Kidney (tissue), 14 donors: ENCODE data around the gene DHX15. TPM values are rescaled to one million over a fixed set of nuclear protein-coding genes. Genes with fewer than 3 reads are reported as not detected.

ENCODE experiments used
- DNase-seq, 5 donors: peaks; one replicate each; pipeline ENCODE4 v3.0.0-alpha.2; 2013 to 2020
- FAIRE-seq: peaks from 2 replicates; lab custom pipeline; 2012; peaks lifted over from hg19 to GRCh38; lab: Jason Lieb, UNC
- H3K27ac ChIP-seq, 2 donors: one replicate each; pipeline ENCODE4 v1.7.0; 2013; ENCODE audit warnings: low read depth in 2 of 2, low read length in 2 of 2, inconsistent platforms in 1 of 2
- H3K27me3 ChIP-seq: one replicate; pipeline ENCODE4 v1.7.1; 2013; ENCODE audit warnings: low read length, inconsistent platforms; ENCODE audit not compliant: control insufficient read depth, insufficient read depth
- H3K36me3 ChIP-seq, 3 donors: one replicate each; pipeline versions ENCODE4 v1.7.0 to v1.7.1; 2013; ENCODE audit warnings: low read length in 3 of 3, control low read depth in 1 of 3, inconsistent platforms in 1 of 3; ENCODE audit not compliant: insufficient read depth in 3 of 3, control insufficient read depth in 2 of 3
- H3K4me1 ChIP-seq, 3 donors: one replicate each; pipeline versions ENCODE4 v1.7.0 to v1.7.1; 2013; ENCODE audit warnings: low read length in 3 of 3, inconsistent platforms in 1 of 3, low read depth in 1 of 3; ENCODE audit not compliant: control insufficient read depth in 2 of 3, insufficient read depth in 2 of 3
- H3K4me3 ChIP-seq, 3 donors: one replicate each; pipeline versions ENCODE4 v1.7.0 to v1.8.1; 2013; ENCODE audit warnings: low read length in 3 of 3, control low read depth in 1 of 3, inconsistent platforms in 1 of 3
- H3K9ac ChIP-seq, 3 donors: one replicate each; pipeline versions ENCODE4 v1.7.0 to v1.7.1; 2013; ENCODE audit warnings: low read length in 3 of 3, control low read depth in 1 of 3, inconsistent platforms in 1 of 3
- H3K9me3 ChIP-seq, 3 donors: one replicate each; pipeline versions ENCODE4 v1.7.0 to v1.7.1; 2013; ENCODE audit warnings: low read length in 3 of 3, control low read depth in 1 of 3, inconsistent platforms in 1 of 3; ENCODE audit not compliant: control insufficient read depth in 2 of 3, insufficient read depth in 1 of 3
- CTCF ChIP-seq: IDR thresholded peaks from 3 replicates; pipeline ENCODE4 v1.5.1; 2012; ENCODE audit warnings: mild to moderate bottlenecking, moderate library complexity, borderline replicate concordance; ENCODE audit not compliant: insufficient read depth; ENCODE audit errors: extremely low read depth
- intact Hi-C: fragments of 100-400 bp; cut with DNase I; formaldehyde crosslinking; loops from one replicate; pipeline ENCODE4 v1.11.1; 2022
- polyA plus RNA-seq: library from polyadenylated mRNA; stranded (reverse); fragments of 350-450 nt; fragmentation: Illumina TruSeq; extraction: RNeasy Lipid Tissue Mini Kit (QIAGEN cat#74804); gene quantifications from one replicate; pipeline ENCODE4 v1.2.3, GENCODE V29; 2014; ENCODE audit warnings: low read depth, low replicate concordance; ENCODE audit not compliant: insufficient read depth
- total RNA-seq: library from RNA; stranded (reverse); fragmentation: NEBNext Ultra II Directional; extraction: Animal tissue kit (Norgen Biotek cat#: 25700); gene quantifications from one replicate; pipeline ENCODE4 v1.2.1, GENCODE V29; 2021
- donor health status: control.
- donor health status: control.
- donor health status: control.
- donor health status: control.
- donor health status: control.
- donor health status: DM: yes; HTN: yes; CAD: no.
- donor health status: Normal renal cell carcinoma (clear cell type).

The DHX15 gene
- total and polyA plus RNA-seq, 2 donors from 2014 or later, result 53.4 to 120 TPM

GRCh38 chr4:24630937-24631336 lies 46.6 kb upstream of the DHX15 start:
- H3K4me3 ChIP-seq, result no peak overlapping the region
- intact Hi-C loops, result no loop called here
- no peaks in the 10 kb centered on the region for H3K27me3 ChIP-seq
- TF ChIP-seq CTCF, result no peak
- no peak overlapping the region for H3K9ac ChIP-seq
- no peak for FAIRE-seq
- DNase-seq, result no peak
- no peak overlapping the region for H3K27ac ChIP-seq
- no peaks in the 10 kb centered on the region for H3K4me1 ChIP-seq
- no peaks in the 10 kb centered on the region for H3K9me3 ChIP-seq
- no peaks in the 10 kb centered on the region for H3K36me3 ChIP-seq

GRCh38 chr4:24625091-24625490 lies 40.7 kb upstream of the DHX15 start:
- intact Hi-C loops, result no loop called here
- no peak for FAIRE-seq
- Histone ChIP-seq H3K27me3 (no peaks in the 10 kb centered on the region), H3K4me1 (no peaks in the 10 kb centered on the region), H3K36me3 (no peaks in the 10 kb centered on the region), H3K4me3 (no peak overlapping the region), H3K9ac (no peak overlapping the region), H3K9me3 (peaks cover 0 to 7% (median 0%) of the 10 kb centered on the region in 3 donors), H3K27ac (no peak overlapping the region)
- TF ChIP-seq CTCF, result no peak
- DNase-seq, result no peak

- peaks cover 0 to 9% (median 0%) of the 10 kb centered on the region in 3 donors for H3K9me3 ChIP-seq
- no peak overlapping the region for H3K27ac ChIP-seq
- no peak for TF ChIP-seq CTCF
- H3K4me1 ChIP-seq, result no peaks in the 10 kb centered on the region
- no peak for DNase-seq
- no peak overlapping the region for H3K4me3 ChIP-seq
- intact Hi-C loops, result no loop called here
- H3K27me3 ChIP-seq, result no peaks in the 10 kb centered on the region
- H3K9ac ChIP-seq, result no peak overlapping the region
- FAIRE-seq, result no peak
- H3K36me3 ChIP-seq, result no peaks in the 10 kb centered on the region
These were observed 40.0 kb upstream of the DHX15 start for GRCh38 chr4:24624381-24624780.
